Measurements from ENCODE around the gene ANKMY2. TPM values are rescaled to one million over a fixed set of nuclear protein-coding genes. Genes with fewer than 3 reads are reported as not detected.

ANKMY2 gene
- total RNA-seq, 5 donors from 2014 or later (not counting 1 experiment from before 2014, with no cell fraction given), result 7.8 to 10.9 (median 10.0) TPM

- Mint-ChIP-seq H3K27ac (no peak overlapping the region), H3K36me3 (peaks cover 54% of the 10 kb centered on the region), H3K9me3 (no peaks in the 10 kb centered on the region), H3K4me1 (peaks cover 2 to 5% (median 4%) of the 10 kb centered on the region in 3 donors), H3K4me3 (no peak overlapping the region), H3K27me3 (no peaks in the 10 kb centered on the region)
- POLR2A ChIA-PET, result interaction anchor here in 1 of 2 donors (0.7 kb wide), 1 partner anchor 164 kb away, joined by 5 read pairs; no protein-coding TSS in a partner anchor
- H3K4me3 ChIP-seq (ENCODE audit: control insufficient read depth in 1 of 2, extremely low read depth in 1 of 2, low read length in 1 of 2), result no peak overlapping the region
- 99% methylated on average over 17 of the region's 18 CpGs for WGBS (ENCODE audit: insufficient coverage)
- CTCF ChIA-PET, result no interaction called here
- DNase-seq (no peak), ATAC-seq (replicated peaks in 1 of 4) (no peak)
- H3K36me3 ChIP-seq (ENCODE audit: control insufficient read depth in 2 of 2, extremely low read depth in 1 of 2, insufficient read depth in 1 of 2, low read length in 1 of 2), result peaks cover 0 to 32% of the 10 kb centered on the region in 2 donors
- H3K4me1 ChIP-seq (ENCODE audit: control insufficient read depth in 1 of 2, extremely low read depth in 1 of 2, insufficient read depth in 2 of 2, low read length in 2 of 2), result no peaks in the 10 kb centered on the region
- H3K27me3 ChIP-seq (replicated peaks in 1 of 2; ENCODE audit: control insufficient read depth in 2 of 2, extremely low read depth in 1 of 2, insufficient read depth in 2 of 2, low read length in 1 of 2), result no peaks in the 10 kb centered on the region
- no peak overlapping the region for H3K27ac ChIP-seq (ENCODE audit: low read length)
- no peaks in the 10 kb centered on the region for H3K9me3 ChIP-seq
Measured at GRCh38 chr7:16616542-16616941, 29.0 kb downstream of the ANKMY2 start.

GRCh38 chr7:16616122-16616521, 29.4 kb downstream of the ANKMY2 start:
- POLR2A ChIA-PET, result no interaction called here
- Mint-ChIP-seq H3K9me3 (no peaks in the 10 kb centered on the region), H3K27me3 (no peaks in the 10 kb centered on the region), H3K4me1 (peaks cover 2 to 5% (median 4%) of the 10 kb centered on the region in 3 donors), H3K27ac (no peak overlapping the region), H3K36me3 (peaks cover 54% of the 10 kb centered on the region), H3K4me3 (no peak overlapping the region)
- no CpG with 5 or more reads among the region's 4 CpGs for WGBS (ENCODE audit: insufficient coverage)
- DNase-seq (no peak), ATAC-seq (replicated peaks in 1 of 4) (no peak)
- Histone ChIP-seq H3K4me1 (ENCODE audit: control insufficient read depth in 1 of 2, extremely low read depth in 1 of 2, insufficient read depth in 2 of 2, low read length in 2 of 2) (no peaks in the 10 kb centered on the region), H3K27ac (ENCODE audit: low read length) (no peak overlapping the region), H3K4me3 (ENCODE audit: control insufficient read depth in 1 of 2, extremely low read depth in 1 of 2, low read length in 1 of 2) (no peak overlapping the region), H3K27me3 (replicated peaks in 1 of 2; ENCODE audit: control insufficient read depth in 2 of 2, extremely low read depth in 1 of 2, insufficient read depth in 2 of 2, low read length in 1 of 2) (no peaks in the 10 kb centered on the region), H3K36me3 (ENCODE audit: control insufficient read depth in 2 of 2, extremely low read depth in 1 of 2, insufficient read depth in 1 of 2, low read length in 1 of 2) (peaks cover 0 to 32% of the 10 kb centered on the region in 2 donors), H3K9me3 (no peaks in the 10 kb centered on the region)
- CTCF ChIA-PET, result no interaction called here

DNA sequence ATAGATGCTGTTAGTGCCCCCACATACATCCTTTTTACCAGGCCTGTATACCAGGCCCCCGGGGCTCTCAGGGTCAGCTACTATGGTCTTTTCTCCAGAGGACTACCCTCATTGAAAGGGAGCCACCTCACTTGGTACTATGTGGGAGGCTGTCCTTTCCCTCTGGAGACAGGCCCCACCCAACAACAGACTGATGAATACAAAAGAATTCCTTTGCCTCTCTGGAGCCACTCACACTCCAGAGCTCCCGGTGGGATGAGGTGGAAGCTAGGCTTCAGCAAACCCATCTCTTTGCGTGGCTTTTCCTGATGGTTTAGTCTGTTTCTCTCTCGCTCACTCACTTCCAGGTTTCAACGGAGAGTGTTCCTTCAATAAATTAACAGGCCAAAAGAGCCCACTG, 30.3 kb downstream of the ANKMY2 start:
- CTCF ChIA-PET, result interaction anchor here in 1 of 2 donors (0.8 kb wide), 1 partner anchor 48 kb away, joined by 3 read pairs; no protein-coding TSS in a partner anchor
- WGBS (ENCODE audit: insufficient coverage), result 100% methylated on average over 2 of the region's 5 CpGs
- no peak overlapping the region for H3K4me3 Mint-ChIP-seq
- Histone ChIP-seq H3K9me3 (no peaks in the 10 kb centered on the region), H3K27me3 (replicated peaks in 1 of 2; ENCODE audit: control insufficient read depth in 2 of 2, extremely low read depth in 1 of 2, insufficient read depth in 2 of 2, low read length in 1 of 2) (no peaks in the 10 kb centered on the region), H3K4me1 (ENCODE audit: control insufficient read depth in 1 of 2, extremely low read depth in 1 of 2, insufficient read depth in 2 of 2, low read length in 2 of 2) (no peaks in the 10 kb centered on the region), H3K36me3 (ENCODE audit: control insufficient read depth in 2 of 2, extremely low read depth in 1 of 2, insufficient read depth in 1 of 2, low read length in 1 of 2) (peaks cover 0 to 35% of the 10 kb centered on the region in 2 donors), H3K4me3 (ENCODE audit: control insufficient read depth in 1 of 2, extremely low read depth in 1 of 2, low read length in 1 of 2) (no peak overlapping the region), H3K27ac (ENCODE audit: low read length) (no peak overlapping the region)
- no peaks in the 10 kb centered on the region for H3K9me3 Mint-ChIP-seq
- peaks cover 55% of the 10 kb centered on the region for H3K36me3 Mint-ChIP-seq
- ATAC-seq (replicated peaks in 1 of 4) (no peak), DNase-seq (no peak)
- peaks cover 2 to 4% (median 4%) of the 10 kb centered on the region in 3 donors for H3K4me1 Mint-ChIP-seq
- no peak overlapping the region for H3K27ac Mint-ChIP-seq
- POLR2A ChIA-PET, result no interaction called here
- no peaks in the 10 kb centered on the region for H3K27me3 Mint-ChIP-seq

- CTCF ChIA-PET, result interaction anchor here in 1 of 2 donors (0.6 kb wide), 1 partner anchor 14 kb away, joined by 4 read pairs; no protein-coding TSS in a partner anchor
- peaks cover 54% of the 10 kb centered on the region for H3K36me3 Mint-ChIP-seq
- H3K27ac Mint-ChIP-seq, result no peak overlapping the region
- peaks cover 0 to 38% of the 10 kb centered on the region in 2 donors for H3K36me3 ChIP-seq (ENCODE audit: control insufficient read depth in 2 of 2, extremely low read depth in 1 of 2, insufficient read depth in 1 of 2, low read length in 1 of 2)
- POLR2A ChIA-PET, result no interaction called here
- no peaks in the 10 kb centered on the region for H3K27me3 Mint-ChIP-seq
- WGBS (ENCODE audit: insufficient coverage), result 100% methylated on average over 2 of the region's 2 CpGs
- no peak overlapping the region for H3K4me3 Mint-ChIP-seq
- no peaks in the 10 kb centered on the region for H3K27me3 ChIP-seq (replicated peaks in 1 of 2; ENCODE audit: control insufficient read depth in 2 of 2, extremely low read depth in 1 of 2, insufficient read depth in 2 of 2, low read length in 1 of 2)
- H3K4me1 Mint-ChIP-seq, result no peaks in the 10 kb centered on the region
- ATAC-seq (replicated peaks in 1 of 4), result no peak
- H3K27ac ChIP-seq (ENCODE audit: low read length), result no peak overlapping the region
- H3K9me3 ChIP-seq, result no peaks in the 10 kb centered on the region
- H3K4me1 ChIP-seq (ENCODE audit: control insufficient read depth in 1 of 2, extremely low read depth in 1 of 2, insufficient read depth in 2 of 2, low read length in 2 of 2), result no peaks in the 10 kb centered on the region
- no peaks in the 10 kb centered on the region for H3K9me3 Mint-ChIP-seq
- no peak for DNase-seq
- H3K4me3 ChIP-seq (ENCODE audit: control insufficient read depth in 1 of 2, extremely low read depth in 1 of 2, low read length in 1 of 2), result no peak overlapping the region
Measured at GRCh38 chr7:16611711-16612110, 33.8 kb downstream of the ANKMY2 start.

DNA sequence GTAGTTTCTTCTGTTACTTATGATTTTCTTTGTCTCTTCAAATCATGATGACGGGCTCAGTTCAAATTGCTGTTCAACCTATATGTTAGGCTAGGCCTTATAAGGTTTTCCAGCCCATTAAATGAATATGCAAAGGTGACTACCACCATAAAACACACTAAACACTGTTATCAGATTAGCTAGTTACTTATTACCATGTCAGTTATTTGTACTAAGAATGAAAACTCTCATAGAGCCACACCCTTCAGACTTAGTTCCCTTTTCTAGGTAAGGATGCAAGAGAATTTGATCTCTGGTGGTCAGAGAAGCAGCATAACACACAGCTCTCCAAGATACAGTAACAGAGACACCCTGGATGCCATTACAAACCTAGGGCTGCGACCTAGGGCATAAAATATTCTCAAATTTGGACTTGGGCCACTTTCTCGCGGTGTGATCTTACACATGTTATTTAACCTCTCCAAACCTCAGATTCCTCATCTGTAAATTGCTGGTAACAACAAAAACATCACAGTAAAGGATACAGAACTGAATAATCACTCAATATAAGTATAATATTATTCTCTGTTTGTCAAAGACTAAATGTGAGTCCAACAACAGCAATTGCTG, 35.6 kb downstream of the ANKMY2 start:
- Mint-ChIP-seq H3K36me3 (peaks cover 51% of the 10 kb centered on the region), H3K27me3 (no peaks in the 10 kb centered on the region)

GRCh38 chr7:16606704-16607103, 38.9 kb downstream of the ANKMY2 start:
- ATAC-seq (replicated peaks in 1 of 4) (no peak), DNase-seq (no peak)
- Mint-ChIP-seq H3K4me3 (no peak overlapping the region), H3K4me1 (no peaks in the 10 kb centered on the region), H3K27me3 (no peaks in the 10 kb centered on the region), H3K27ac (no peak overlapping the region), H3K9me3 (no peaks in the 10 kb centered on the region), H3K36me3 (peaks cover 68% of the 10 kb centered on the region)
- no peaks in the 10 kb centered on the region for H3K9me3 ChIP-seq
- CTCF ChIA-PET, result no interaction called here
- H3K27me3 ChIP-seq (replicated peaks in 1 of 2; ENCODE audit: control insufficient read depth in 2 of 2, extremely low read depth in 1 of 2, insufficient read depth in 2 of 2, low read length in 1 of 2), result no peaks in the 10 kb centered on the region
- POLR2A ChIA-PET, result no interaction called here
- WGBS (ENCODE audit: insufficient coverage), result 73% methylated on average over 3 of the region's 3 CpGs
- no peak overlapping the region for H3K4me3 ChIP-seq (ENCODE audit: control insufficient read depth in 1 of 2, extremely low read depth in 1 of 2, low read length in 1 of 2)
- no peaks in the 10 kb centered on the region for H3K4me1 ChIP-seq (ENCODE audit: control insufficient read depth in 1 of 2, extremely low read depth in 1 of 2, insufficient read depth in 2 of 2, low read length in 2 of 2)
- peaks cover 4 to 30% of the 10 kb centered on the region in 2 donors for H3K36me3 ChIP-seq (ENCODE audit: control insufficient read depth in 2 of 2, extremely low read depth in 1 of 2, insufficient read depth in 1 of 2, low read length in 1 of 2)
- no peak overlapping the region for H3K27ac ChIP-seq (ENCODE audit: low read length)

More for the DNA sequence above, 35.6 kb downstream of the ANKMY2 start:
- Mint-ChIP-seq H3K27ac (no peak overlapping the region), H3K9me3 (no peaks in the 10 kb centered on the region), H3K4me3 (no peak overlapping the region), H3K4me1 (no peaks in the 10 kb centered on the region)
- CTCF ChIA-PET, result interaction anchor here in 1 of 2 donors (0.6 kb wide), 1 partner anchor 284 kb away, joined by 3 read pairs; no protein-coding TSS in a partner anchor
- POLR2A ChIA-PET, result no interaction called here
- no peaks in the 10 kb centered on the region for H3K9me3 ChIP-seq
- WGBS (ENCODE audit: insufficient coverage), result no CpG with 5 or more reads among the region's 4 CpGs
- ATAC-seq (replicated peaks in 1 of 4), result no peak
- no peak overlapping the region for H3K4me3 ChIP-seq (ENCODE audit: control insufficient read depth in 1 of 2, extremely low read depth in 1 of 2, low read length in 1 of 2)
- H3K27ac ChIP-seq (ENCODE audit: low read length), result no peak overlapping the region
- no peaks in the 10 kb centered on the region for H3K4me1 ChIP-seq (ENCODE audit: control insufficient read depth in 1 of 2, extremely low read depth in 1 of 2, insufficient read depth in 2 of 2, low read length in 2 of 2)
- H3K36me3 ChIP-seq (ENCODE audit: control insufficient read depth in 2 of 2, extremely low read depth in 1 of 2, insufficient read depth in 1 of 2, low read length in 1 of 2), result peaks cover 0 to 26% of the 10 kb centered on the region in 2 donors
- no peaks in the 10 kb centered on the region for H3K27me3 ChIP-seq (replicated peaks in 1 of 2; ENCODE audit: control insufficient read depth in 2 of 2, extremely low read depth in 1 of 2, insufficient read depth in 2 of 2, low read length in 1 of 2)
- DNase-seq, result no peak

Measured in T-cell (primary cell).